Kidney tubule cell (primary cell): ENCODE results near the gene GFOD1.
"Not testable (repeated sequence)": the region's sequence is repeated elsewhere in the genome, so short reads cannot be mapped to it uniquely, and the experiment has no call there.

Experiments
- DNase-seq: peaks from one replicate; pipeline ENCODE4 v3.0.0-alpha.2; 2018; ENCODE audit warnings: low spot score

The GFOD1 gene

DNA sequence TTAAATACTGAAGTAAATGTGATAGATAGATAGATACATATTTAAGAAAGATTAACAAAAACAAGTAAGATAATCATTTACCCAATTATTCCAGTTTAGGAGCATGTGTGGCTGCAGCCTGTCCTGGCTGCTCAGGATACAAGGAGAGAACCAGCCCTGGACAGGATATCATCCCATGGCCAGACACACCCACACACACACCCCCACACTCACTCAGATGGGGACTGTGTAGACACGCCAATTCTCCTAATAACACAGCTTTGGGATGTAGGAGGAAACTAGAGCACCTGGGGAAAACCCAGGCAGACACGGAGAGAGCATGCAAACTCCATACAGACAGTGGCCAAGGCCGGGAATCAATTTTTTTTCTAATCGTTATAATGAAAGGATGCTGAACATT, 45.6 kb downstream of the GFOD1 start:
- DNase-seq = no peak

DNA sequence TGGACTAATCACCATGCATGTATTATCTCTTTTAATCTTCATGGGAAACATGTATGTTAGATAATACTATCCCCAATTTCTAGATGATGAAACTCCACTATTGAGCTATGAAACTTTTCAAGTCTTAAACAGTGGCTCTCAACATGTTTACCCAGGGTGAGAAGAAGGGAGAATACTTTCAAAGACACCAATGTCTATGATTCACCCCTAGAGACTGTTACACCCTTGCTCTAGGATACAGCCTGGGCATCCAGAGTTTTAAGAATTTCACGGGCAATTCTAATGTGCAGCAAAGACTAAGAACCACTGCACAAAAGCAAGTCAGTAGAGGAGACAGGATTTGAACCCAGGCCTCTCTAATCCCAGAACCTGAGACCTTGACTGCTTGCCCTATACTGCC, 47.8 kb downstream of the GFOD1 start:
- DNase-seq = no peak

DNA sequence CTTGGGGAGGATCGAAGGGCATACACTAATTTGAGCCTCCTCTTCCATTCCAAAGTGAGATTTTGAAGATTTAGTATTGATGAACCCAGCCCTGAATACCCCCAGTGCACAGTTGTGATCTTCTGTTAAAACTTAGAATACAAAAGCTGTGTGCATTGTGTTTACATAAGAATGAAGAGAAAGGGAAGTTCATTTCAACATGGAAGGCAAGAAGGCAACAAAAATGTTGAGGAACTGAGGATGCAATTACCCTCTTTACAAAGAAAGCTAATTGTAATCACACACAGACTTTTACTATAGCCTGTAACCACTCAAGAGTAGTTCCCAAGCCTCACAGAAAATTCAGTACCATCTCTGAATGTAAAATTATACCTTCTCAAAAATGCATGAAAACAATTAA, 49.3 kb downstream of the GFOD1 start:
- no peak for DNase-seq

DNA sequence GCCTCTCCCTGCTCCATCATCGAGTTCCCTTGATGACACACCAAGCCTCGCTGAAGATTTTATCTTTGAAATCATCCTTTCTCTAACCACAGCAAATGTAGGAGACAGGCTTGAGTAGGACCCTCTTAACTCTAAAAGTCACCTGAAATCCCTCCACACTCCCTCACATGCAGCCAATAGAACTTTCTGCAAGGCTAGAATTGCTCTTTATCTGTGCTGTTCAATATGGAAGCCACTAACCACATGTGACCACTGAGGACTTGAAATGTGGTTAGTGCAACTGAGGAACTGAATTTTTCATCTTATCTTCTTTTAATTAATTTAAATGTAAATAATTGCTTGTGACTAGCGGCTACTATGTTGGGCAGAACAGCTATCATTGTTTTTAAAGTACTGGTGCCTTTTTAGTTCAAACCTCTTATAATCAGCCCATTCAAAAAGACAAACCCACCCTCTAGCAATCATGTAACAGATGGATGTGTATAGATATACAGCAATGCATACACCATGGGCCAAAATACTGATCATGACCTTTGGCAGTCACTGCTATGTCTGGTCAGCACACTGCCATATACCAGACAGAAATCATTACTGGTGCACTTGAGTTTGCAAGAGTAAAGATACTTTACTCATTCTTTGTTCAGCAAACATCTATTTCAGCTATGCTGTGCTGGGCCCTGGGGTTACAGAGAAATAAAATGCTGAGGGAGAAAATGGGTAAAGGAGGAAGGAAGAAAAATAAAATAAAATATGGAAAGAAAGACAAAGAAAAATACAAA, 50.0 kb downstream of the GFOD1 start:
- no peak for DNase-seq

DNA sequence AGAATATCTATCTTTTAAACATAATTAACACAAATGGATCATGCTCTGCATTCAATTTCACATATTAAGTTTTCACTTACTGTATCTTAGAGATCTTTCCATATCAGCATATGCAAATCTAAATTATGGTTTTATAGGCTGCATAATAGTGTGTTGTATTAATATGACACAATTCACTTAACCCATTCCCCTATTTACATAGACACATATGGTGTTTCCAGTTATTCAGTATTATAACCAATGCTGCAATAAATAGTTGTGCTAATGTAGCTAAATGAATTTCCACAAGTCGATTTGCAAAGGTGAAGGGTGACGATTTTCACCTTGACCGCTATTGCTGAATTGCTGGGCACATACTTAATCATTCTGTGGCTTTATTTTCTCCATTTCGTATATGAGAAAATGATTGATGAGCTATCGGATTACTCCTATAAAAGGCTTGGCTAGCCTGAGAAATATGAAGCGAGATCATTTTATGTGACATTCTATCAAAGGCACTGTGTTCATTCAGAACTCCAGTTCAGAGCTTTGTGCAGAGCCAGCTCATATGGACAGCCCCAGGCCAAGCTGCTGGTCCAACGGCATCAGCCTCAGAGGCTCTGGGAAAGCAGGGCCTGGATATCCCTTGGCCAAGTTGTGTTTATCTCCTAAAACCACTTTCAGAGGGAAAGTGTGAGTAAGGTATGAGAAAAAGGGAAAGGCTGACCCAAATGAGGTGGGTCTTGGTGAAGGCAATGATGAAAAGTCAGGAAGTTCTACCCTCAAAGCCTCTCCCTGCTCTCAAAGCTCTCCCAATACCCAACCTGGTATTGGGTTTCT, 50.8 kb downstream of the GFOD1 start:
- no peak for DNase-seq

DNA sequence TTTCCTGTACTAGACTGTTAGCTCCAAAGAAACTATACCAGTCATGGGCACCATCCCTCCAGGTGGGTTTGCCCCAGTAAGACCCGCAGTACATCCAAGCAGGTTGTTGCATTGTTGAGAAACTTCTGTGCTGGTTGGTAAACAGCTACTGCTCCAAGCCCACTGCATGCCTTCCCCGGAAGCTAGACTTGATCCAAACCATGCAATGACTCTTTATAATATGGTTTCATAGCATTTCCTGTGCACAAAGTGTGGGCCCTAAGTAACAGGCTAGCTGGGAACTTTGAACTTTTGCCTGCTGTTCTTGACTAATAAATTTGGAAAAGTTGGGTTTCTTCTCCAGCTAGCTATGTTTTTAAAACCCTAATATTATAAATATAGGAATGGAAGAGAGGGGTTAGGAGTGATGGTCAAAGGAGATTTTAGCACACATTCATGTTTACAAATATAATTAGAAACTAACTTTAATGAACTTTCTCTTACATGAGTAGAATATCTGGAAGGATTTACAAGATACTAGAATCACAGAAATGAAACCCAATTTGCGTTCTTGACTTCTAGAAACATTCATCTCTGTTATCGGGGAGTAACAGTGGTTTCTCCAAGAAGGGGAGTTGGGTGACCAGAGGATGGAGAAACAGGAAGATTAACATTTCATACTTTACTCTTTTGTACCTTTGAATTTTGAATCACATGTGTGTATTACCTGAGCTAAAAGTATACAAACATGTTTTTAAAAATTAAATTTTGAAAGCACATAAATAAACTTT, 51.7 kb downstream of the GFOD1 start:
- DNase-seq = no peak

DNA sequence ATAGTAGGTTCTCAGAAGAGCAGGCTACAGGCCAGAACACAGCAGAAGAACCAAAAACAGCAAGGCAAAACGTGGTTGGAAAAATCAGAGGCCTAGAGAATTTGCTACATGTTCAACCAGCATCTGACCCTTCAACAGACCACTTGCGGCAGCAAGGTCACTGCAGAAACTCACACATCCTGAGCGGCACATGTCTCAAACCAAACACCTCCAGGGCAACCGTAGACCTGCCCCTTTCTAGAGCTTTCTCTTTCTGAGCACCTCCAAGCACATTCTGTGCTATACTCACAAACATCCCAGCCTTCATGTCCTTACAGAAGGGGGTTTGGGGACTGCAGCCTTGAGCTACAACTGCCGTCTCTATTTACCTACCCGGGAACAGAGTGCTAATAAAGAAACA, 52.6 kb downstream of the GFOD1 start:
- DNase-seq = no peak

DNA sequence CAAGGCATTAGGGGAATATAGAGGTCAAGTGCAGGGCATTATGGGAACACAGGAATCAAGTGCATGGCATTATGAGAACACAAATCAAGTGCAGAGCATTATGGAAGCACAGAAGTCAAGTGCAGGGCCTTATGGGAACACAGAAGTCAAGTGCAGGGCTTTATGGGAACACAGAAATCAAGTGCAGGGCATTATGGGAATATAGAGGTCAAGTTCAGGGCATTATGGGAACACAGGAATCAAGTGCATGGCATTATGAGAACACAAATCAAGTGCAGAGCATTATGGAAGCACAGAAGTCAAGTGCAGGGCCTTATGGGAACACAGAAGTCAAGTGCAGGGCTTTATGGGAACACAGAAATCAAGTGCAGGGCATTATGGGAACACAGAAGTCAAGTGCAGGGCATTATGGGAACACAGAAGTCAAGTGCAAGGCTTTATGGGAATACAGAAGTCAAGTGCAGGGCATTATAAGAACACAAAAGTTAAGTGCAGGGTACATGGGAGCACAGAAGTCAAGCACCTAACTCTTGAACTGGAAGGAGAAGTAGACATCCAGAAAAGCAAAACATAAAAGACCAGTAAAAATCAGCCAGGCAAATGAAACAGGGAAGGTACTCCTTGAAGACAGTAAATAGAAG, 53.1 kb downstream of the GFOD1 start:
- DNase-seq = not testable (repeated sequence)

DNA sequence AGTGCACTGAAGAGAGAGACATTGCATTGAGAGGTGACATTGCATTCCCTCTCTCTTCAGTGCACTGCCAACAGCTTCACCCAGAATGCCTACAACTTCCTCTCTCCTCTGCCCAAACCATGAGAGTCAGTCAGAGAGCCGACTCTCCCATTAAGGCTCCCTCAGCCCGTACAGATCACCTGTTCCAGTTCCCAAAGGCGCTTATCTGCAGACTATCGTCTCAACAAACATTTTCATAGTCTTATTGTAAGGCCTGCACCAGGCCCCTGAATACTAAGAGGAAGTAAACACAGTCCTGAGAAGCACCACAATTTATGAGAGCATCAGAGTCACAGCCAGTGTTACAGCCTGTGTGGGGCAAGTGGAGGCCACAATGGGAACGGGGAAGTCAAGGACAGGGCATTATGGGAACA, 53.7 kb downstream of the GFOD1 start:
- DNase-seq = no peak

DNA sequence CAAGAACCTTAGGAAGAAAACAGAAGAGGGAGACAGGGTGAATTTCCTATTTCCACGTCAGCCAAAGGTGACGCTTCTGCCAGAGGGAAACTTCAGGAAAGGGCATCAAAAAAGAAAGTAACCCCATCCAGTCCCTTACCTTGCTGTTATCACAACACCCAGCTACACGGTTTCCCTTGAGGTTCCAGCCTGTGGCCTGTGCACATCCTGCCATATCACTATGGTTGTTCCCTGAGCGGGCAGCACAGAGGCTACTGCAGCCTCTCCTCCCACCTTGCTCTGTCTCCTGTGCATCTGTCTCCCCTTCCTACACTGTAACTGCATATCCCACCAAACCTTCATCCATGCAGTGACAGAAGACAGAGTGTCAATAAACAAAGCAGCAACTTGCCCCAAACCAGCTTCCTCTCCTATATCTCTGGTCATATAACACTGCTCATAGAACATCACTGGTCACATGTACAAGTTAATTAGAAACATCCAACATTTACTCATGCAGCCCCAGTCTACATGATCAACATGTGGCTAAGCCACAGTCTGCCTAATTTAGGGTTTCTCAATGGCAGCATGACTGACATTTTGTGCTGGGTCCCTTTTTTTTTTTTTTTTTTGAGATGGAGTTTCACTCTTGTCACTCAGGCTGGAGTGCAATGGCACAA, 54.7 kb downstream of the GFOD1 start:
- no peak for DNase-seq

DNA sequence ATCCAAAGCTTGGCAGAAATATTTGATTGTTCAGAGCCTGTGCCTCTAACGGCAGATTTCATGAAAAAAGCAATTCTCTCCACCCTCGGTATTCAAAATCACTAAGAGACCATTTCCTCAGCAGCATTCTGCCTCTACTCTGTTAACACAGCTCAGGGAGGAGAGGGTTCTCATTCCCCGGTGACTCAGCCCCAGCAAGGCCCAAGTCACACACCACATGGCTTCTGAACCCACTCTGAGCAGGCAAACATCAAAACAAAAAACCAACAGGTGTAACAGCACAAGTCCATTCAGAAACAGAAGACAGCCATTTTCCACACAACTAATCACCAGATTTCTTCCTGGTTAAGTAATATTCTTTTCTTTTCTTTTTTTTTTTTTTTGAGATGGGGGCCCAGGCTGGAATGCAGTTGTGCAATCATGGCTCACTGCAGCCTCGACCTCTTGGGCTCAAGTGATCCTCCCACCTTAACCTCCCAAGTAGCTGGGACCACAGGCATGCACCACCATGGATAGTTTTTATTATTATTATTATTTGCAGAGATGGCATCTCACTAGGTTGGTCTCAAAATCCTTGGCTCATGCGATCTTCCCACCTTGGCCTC, 55.4 kb downstream of the GFOD1 start:
- DNase-seq = peak; percentile 54

DNA sequence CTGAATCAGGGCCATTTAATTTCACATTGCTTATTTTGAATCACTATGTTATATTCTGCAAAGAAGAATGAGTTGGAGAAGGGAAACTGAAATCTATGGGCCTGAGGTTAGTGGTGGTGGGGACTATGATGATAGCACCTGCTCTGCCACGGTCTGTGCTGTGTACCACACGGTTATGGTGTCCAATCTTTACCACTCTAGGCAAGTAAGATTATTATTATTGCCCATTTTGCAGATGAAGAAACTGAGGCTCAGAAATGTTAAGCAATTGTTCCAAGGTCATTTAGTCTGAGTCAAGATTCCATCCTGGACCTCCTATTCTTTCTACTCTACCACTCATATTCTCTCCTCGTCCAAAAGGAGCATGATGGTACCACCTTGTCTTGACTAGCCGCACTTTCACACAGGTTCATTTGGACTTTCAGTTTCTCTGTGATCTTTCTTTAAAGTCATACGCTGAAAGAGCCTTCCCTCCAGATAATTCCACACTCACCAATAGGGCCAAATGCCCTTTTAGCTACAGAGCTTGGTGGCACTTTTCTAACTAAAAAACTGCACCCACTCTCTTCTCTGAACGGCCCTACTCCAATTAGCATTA, 56.2 kb downstream of the GFOD1 start:
- DNase-seq = no peak

DNA sequence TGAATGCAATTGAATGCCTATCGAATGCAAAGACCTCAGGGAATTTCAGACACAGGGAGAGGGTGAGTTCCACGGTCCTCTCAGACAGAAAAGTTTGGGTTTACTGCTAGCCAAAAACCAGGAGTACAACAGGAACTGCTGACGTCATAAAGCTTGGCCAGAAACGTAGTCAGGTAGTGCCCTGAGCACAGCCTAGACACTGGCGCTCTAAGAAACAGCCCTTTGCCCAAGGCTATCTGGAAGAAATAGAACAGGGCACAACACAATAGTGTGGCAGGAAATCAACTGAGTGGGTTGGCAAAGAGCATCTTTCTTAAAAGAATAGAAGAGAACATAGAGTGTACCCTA, 58.0 kb downstream of the GFOD1 start:
- DNase-seq = no peak

DNA sequence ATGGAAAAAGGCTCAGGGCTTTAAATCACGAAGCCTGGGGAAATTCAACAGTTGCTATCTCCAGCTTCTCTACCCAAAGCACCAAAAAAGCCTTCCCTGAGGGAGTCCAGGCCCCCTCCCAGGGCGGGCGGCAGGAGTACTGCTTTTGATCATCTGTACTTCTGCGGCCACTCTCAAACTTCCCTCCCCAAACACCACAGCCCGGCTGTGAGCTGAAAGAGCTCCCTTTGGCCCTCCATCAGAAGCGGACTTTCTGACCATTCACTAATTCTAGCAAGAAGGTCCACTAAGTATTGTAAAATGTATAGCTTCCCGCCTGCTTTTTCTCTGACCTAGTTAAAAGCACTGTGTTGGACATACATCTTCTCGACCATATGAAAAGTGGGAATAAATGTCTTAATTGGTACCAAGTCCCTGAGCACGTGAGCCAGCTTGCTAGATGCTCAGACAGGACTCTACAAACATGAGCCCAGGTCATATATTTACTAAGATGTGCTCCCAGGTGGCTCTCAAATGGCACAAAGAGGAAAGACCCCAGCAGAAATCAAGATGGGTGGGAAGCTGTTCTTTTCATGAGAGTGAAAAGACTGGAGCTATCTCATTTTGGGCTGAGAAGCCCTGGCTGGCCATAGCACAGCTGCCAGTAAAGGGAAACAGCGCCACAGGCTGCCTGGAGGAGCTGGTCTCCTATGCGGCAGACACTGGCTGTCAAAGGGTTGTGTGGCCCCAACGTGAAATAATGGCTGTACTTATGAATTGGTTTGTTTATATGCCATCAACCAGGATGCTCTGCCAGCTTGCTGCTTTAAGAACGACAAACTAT, 58.6 kb downstream of the GFOD1 start:
- DNase-seq = no peak

DNA sequence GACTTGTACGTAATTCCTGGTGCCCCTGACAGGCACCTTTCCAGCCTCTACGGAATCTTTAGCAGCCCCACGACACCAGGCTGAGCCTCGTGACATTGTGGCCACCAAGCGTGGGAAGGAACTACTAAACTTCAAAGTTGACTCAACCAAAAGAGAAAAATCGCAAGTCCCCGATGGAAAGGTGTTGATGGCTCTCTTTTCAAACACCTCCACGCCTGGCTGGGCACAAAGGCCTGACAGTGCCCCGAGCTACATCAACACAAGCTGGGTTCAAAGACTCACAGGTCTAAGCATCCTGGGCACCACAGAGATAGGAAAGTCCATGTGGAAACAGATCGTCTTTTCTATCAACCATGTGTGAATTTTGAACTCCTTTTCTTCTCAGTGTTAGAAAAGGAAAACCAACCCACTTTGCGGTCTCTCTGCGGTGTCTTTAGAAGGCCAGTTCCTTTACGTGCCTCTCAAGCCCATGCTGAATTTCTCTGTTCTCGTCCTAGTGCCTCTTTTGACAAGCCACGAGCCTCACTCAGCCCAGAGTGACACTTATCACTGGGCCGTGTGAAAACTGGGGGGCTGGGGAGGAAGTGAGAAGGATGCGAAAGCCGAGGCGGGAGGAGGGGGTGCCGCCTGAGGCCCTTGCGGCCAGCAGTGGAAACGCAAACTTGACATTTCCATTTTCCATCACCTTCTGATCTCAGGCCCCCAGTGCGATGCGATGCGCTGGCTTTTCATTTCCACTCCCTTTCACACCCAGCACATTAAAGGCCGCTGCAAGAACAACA, 59.4 kb downstream of the GFOD1 start:
- DNase-seq = no peak

DNA sequence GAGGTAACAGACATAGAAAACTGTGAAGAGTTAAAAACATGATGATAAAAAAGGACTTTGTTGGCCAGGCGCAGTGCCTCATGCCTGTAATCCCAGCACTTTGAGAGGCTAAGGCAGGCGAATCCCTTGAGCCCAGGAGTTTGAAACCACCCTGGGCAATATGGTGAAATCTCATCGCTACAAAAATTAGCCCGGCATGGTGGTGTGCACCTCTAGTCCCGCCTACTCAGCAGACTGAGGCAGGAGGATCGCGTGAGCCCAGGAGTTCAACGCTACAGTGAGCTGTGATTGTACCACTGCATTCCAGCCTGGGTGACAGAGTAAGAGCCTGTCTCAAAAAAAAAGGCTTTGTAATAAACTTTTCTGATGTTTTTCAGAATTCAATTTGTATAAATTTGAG, 60.1 kb downstream of the GFOD1 start:
- no peak for DNase-seq

DNA sequence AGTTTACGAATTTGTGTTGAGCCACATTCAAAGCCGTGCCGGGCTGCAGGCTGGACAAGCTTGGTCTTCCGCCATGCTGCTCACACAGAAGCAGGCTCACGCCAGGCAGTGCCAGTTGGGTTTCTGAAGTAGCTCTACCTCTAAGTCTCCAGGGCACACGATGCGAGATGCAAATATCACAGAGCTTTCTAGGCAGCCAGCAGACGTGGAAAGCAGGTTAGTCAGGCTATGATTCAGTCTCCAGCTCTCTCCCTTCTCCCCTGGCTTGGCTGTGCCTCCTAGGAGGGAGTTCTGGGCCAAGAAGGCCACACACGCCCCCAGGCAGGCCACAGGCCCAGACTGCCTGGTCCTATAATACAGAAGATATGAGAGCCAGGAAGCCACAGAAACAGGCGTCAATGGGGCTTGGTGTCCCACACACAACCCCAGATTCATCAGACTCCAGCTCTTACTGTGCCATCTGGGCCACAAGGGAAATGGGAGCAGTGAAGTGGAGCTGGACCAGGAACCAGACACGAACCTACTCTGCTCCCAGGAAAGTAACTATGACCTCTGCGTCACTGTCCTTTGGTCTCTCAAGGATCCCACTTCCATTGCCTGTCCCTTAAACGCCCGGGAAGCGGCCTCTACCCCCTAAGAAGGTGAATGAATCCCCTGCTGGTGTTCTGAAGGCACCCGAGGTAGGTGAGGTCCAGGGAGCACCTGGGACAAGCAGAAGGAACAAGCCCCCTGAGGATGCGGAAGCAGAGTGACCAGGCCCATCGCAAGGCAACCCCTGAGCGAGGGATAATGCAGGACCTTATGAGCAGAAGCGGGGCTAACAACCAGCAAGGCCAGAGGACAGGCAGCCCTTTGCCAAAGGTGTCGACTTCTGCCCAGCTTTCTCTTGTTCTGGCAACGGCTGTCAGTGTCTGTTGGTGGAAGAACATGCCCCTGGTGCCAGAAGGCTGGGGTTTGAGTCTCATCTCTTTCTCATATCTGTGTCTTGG, 61.2 kb downstream of the GFOD1 start:
- peak; percentile 63 for DNase-seq

DNA sequence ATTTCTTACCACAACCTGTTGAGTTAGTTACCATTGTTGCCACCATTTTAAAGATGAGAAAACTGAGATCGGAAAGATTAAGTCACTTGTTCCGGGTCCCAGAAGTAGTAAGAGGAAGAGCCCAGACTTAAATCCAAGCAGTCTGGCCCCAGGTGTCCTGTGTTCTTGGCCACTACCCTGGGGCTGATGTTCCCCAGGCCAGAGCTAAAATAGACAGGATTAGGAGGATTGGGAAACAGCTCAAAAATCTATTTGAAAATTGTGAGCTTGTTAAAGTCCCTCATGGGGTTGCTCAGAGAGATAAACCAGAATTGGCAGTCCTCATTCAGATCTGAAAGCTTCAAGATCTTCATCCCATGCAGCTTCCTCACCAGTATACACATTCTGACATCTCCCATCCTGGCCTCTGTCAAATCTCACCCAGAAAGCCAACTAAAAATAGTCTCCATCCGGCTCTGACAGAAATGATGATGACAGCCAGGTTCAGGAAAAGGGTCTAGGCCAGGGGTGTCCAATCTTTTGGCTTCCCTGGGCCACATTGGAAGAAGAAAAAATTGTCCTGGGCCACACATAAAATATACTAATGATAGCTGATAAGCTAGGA, 62.0 kb downstream of the GFOD1 start:
- DNase-seq = no peak
